MCF 10A (cell line): ENCODE results near the gene KLC3. TPM values are rescaled to one million over a fixed set of nuclear protein-coding genes. Genes with fewer than 3 reads are reported as not detected.

Experiments
- BruUV-seq: library from RNA; stranded (reverse); fragments of 400-500 nt; replicated peaks from 2 replicates; lab custom pipeline; 2021; lab: Mats Ljungman, UMichigan
- CTCF ChIA-PET: fragments of 300-600 bp; sonication (Branson Sonifier 250); formaldehyde crosslinking; extraction: SDS; loops from one replicate; lab custom pipeline; 2021; ENCODE audit warnings: antibody characterized with exemption, inconsistent platforms; lab: Yijun Ruan, JAX
- POLR2A ChIA-PET: fragments of 300-600, 350-650 bp; sonication (Branson Sonifier 250); formaldehyde crosslinking; extraction: SDS; loops from one replicate; lab custom pipeline; 2020; ENCODE audit warnings: antibody characterized with exemption, inconsistent platforms; lab: Yijun Ruan, JAX
- DNase-seq: peaks from one replicate; pipeline ENCODE4 v3.0.0-alpha.2; 2018; ENCODE audit not compliant: unreplicated experiment
- H3K27ac Mint-ChIP-seq: one replicate; pipeline ENCODE4 v1.8.0; 2022; ENCODE audit warnings: mild to moderate bottlenecking, low read depth, mixed read lengths; ENCODE audit not compliant: unreplicated experiment
- H3K27me3 Mint-ChIP-seq: one replicate; pipeline ENCODE4 v1.8.0; 2022; ENCODE audit warnings: mixed read lengths; ENCODE audit not compliant: insufficient read depth, unreplicated experiment
- H3K36me3 Mint-ChIP-seq: one replicate; pipeline ENCODE4 v1.8.0; 2022; ENCODE audit warnings: mild to moderate bottlenecking, moderate library complexity, mixed read lengths; ENCODE audit not compliant: insufficient read depth, unreplicated experiment
- H3K4me1 Mint-ChIP-seq: one replicate; pipeline ENCODE4 v1.8.0; 2022; ENCODE audit warnings: mixed read lengths; ENCODE audit not compliant: insufficient read depth, unreplicated experiment
- H3K4me3 Mint-ChIP-seq: one replicate; pipeline ENCODE4 v1.8.0; 2022; ENCODE audit warnings: mild to moderate bottlenecking, moderate library complexity, mixed read lengths; ENCODE audit not compliant: unreplicated experiment
- H3K9me3 Mint-ChIP-seq: one replicate; pipeline ENCODE4 v1.8.0; 2022; ENCODE audit warnings: mixed read lengths; ENCODE audit not compliant: unreplicated experiment
- intact Hi-C: fragments of 100-400 bp; cut with micrococcal nuclease; formaldehyde crosslinking; loops from 2 replicates; pipeline ENCODE4 v1.14.1; 2022
- total RNA-seq: library from RNA; stranded (reverse); gene quantifications from 2 replicates; pipeline ENCODE4 v1.2.3, GENCODE V29; 2022
- TF ChIP-seq, protein P1 (sequence below): fragments of 200-600 bp; IDR thresholded peaks from one replicate; pipeline ENCODE4 v1.8.0; 2022; ENCODE audit warnings: antibody characterized with exemption, mild to moderate bottlenecking; ENCODE audit not compliant: unreplicated experiment

KLC3 gene
- total RNA-seq, 1 experiment from 2014 or later: 3.9 TPM

DNA sequence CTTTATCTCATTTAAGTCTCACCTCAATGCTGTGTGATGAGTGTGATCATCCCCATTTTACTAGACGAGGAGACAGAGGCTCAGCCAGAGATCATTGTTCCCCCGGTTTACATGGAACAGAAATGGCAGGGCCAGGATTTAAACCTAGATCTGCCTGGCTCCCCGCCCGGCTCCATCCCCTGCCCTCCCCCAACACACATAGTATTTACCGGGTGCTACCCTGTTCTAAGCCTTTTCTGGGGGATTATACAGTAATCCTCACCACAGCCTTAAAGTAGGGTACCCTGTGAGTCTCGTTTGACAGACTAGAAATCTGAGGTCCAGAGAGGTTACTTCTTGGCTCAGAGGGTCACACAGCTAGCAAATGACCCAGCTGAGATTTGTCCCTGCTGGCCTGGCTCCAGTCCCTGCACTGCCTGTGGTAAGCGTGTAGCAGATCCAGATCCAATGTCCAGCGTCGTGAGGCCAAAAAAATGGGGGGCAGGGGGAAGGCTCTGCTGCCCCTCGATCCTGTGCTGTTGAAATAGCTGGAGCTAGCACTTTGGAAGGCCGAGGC, 3.8 kb upstream of the KLC3 start:
- no peak overlapping the region for H3K27ac Mint-ChIP-seq
- CTCF ChIA-PET: interaction anchor here (0.5 to 0.6 kb wide), 2 partner anchors 566 to 569 kb away, joined by 3 to 4 read pairs; no protein-coding TSS in a partner anchor
- POLR2A ChIA-PET: interaction anchor here (0.7 kb wide), 1 partner anchor 10 kb away, joined by 3 read pairs; no protein-coding TSS in a partner anchor
- no peaks in the 10 kb centered on the region for H3K36me3 Mint-ChIP-seq
- no peak overlapping the region for H3K4me3 Mint-ChIP-seq
- TF ChIP-seq, protein P1, sequence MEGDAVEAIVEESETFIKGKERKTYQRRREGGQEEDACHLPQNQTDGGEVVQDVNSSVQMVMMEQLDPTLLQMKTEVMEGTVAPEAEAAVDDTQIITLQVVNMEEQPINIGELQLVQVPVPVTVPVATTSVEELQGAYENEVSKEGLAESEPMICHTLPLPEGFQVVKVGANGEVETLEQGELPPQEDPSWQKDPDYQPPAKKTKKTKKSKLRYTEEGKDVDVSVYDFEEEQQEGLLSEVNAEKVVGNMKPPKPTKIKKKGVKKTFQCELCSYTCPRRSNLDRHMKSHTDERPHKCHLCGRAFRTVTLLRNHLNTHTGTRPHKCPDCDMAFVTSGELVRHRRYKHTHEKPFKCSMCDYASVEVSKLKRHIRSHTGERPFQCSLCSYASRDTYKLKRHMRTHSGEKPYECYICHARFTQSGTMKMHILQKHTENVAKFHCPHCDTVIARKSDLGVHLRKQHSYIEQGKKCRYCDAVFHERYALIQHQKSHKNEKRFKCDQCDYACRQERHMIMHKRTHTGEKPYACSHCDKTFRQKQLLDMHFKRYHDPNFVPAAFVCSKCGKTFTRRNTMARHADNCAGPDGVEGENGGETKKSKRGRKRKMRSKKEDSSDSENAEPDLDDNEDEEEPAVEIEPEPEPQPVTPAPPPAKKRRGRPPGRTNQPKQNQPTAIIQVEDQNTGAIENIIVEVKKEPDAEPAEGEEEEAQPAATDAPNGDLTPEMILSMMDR: no peak
- BruUV-seq: no TSS peak
- H3K9me3 Mint-ChIP-seq: no peaks in the 10 kb centered on the region
- H3K4me1 Mint-ChIP-seq: no peaks in the 10 kb centered on the region
- intact Hi-C loops: loop anchor here (10.0 kb wide), 1 partner anchor 242 kb away; the partner anchor contains the start of gene PPP1R37
- no peak for DNase-seq
- no peaks in the 10 kb centered on the region for H3K27me3 Mint-ChIP-seq

DNA sequence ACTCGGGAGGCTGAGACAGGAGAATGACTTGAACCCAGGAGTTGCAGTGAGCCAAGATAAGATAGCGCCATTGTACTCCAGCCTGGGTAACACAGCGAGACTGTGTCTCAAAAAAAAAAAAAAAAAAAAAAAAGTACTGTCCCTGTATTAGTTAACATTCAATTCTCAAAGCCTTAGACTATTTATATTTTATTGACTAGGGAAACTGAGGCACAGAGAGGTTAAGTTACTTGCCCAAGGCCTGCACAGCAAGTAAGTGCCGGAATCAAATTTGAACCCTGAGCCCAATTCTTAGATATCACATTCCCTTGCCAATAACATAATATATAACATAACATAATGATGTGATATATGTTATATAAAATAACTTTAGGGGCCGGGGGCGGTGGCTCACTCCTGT, 921 bp upstream of the KLC3 start:
- Mint-ChIP-seq H3K9me3 (no peaks in the 10 kb centered on the region), H3K4me3 (no peak overlapping the region)

GRCh38 chr19:45340899-45341453, 426 bp downstream of the KLC3 start:
- ChIA-PET CTCF (interaction anchor here (1.0 kb wide), 1 partner anchor 145 kb away, joined by 3 read pairs; no protein-coding TSS in a partner anchor), POLR2A (interaction anchor here (1.3 kb wide), 1 partner anchor 28 kb away, joined by 3 read pairs; no protein-coding TSS in a partner anchor)
- no peak overlapping the region for H3K4me3 Mint-ChIP-seq
- H3K27ac Mint-ChIP-seq: no peak overlapping the region
- no peaks in the 10 kb centered on the region for H3K9me3 Mint-ChIP-seq
- H3K4me1 Mint-ChIP-seq: peaks cover 6% of the 10 kb centered on the region
- no peaks in the 10 kb centered on the region for H3K36me3 Mint-ChIP-seq
- BruUV-seq: no TSS peak
- H3K27me3 Mint-ChIP-seq: no peaks in the 10 kb centered on the region
- no peak for DNase-seq
- intact Hi-C loops: no loop called here
- TF ChIP-seq, protein P1: no peak

More for the DNA sequence above, 921 bp upstream of the KLC3 start:
- TF ChIP-seq, protein P1: no peak
- no peak for DNase-seq
- no peaks in the 10 kb centered on the region for H3K27me3 Mint-ChIP-seq
- H3K27ac Mint-ChIP-seq: no peak overlapping the region
- H3K36me3 Mint-ChIP-seq: no peaks in the 10 kb centered on the region
- no TSS peak for BruUV-seq
- intact Hi-C loops: loop anchor here (2.0 to 10.0 kb wide), 3 partner anchors 91 to 245 kb away; partner anchors contain the start of gene PPP1R37
- POLR2A ChIA-PET: interaction anchor here (1.0 to 1.4 kb wide), 2 partner anchors 13 to 261 kb away, joined by 3 to 5 read pairs; partner anchors contain the start of gene GEMIN7
- H3K4me1 Mint-ChIP-seq: no peaks in the 10 kb centered on the region
- CTCF ChIA-PET: interaction anchor here (0.6 to 2.3 kb wide), 18 partner anchors 11 to 437 kb away, joined by 3 to 16 read pairs (median 3); partner anchors contain the start of gene PPP1R37

- BruUV-seq: no TSS peak
- intact Hi-C loops: no loop called here
- ChIA-PET POLR2A (no interaction called here), CTCF (no interaction called here)
- peaks cover 6% of the 10 kb centered on the region for H3K4me1 Mint-ChIP-seq
- no peaks in the 10 kb centered on the region for H3K27me3 Mint-ChIP-seq
- no peak overlapping the region for H3K27ac Mint-ChIP-seq
- TF ChIP-seq, protein P1: no peak
- no peak for DNase-seq
- H3K4me3 Mint-ChIP-seq: no peak overlapping the region
- H3K36me3 Mint-ChIP-seq: no peaks in the 10 kb centered on the region
- no peaks in the 10 kb centered on the region for H3K9me3 Mint-ChIP-seq
Measured at GRCh38 chr19:45342911-45343310, 2.4 kb downstream of the KLC3 start.
